Endometrial microvascular endothelial cells (primary cell): ENCODE measurements around the gene CORO6. TPM values are rescaled to one million over a fixed set of nuclear protein-coding genes. Genes with fewer than 3 reads are reported as not detected.

Source experiments
- in situ Hi-C: cut with HindIII; loops from 2 replicates; pipeline ENCODE4 v1.10.0; 2017; ENCODE audit warnings: low sequenced_read_pairs, low pct_unique_long_range_greater_than_20kb; ENCODE audit errors: inconsistent ontology term
- total RNA-seq: library from RNA; depleted of rRNA; stranded (reverse); fragments of >200 nt; gene quantifications from one replicate; pipeline ENCODE4 v1.2.3, GENCODE V29; 2015; ENCODE audit errors: inconsistent ontology term

CORO6 gene
- total RNA-seq, 1 donor from 2014 or later: 1.3 TPM

- in situ Hi-C loops: no loop called here
These were observed 7.0 kb downstream of the CORO6 start for GRCh38 chr17:29615492-29616299.

- in situ Hi-C loops: no loop called here
These were observed 7.7 kb downstream of the CORO6 start for GRCh38 chr17:29615048-29615385.

- in situ Hi-C loops: no loop called here
These were observed 8.2 kb downstream of the CORO6 start for GRCh38 chr17:29614349-29615047.

GRCh38 chr17:29613856-29614255, 8.9 kb downstream of the CORO6 start:
- in situ Hi-C loops: no loop called here

- in situ Hi-C loops: no loop called here
These were observed 9.3 kb downstream of the CORO6 start for GRCh38 chr17:29613352-29613837.

GRCh38 chr17:29612404-29613280, 10.1 kb downstream of the CORO6 start:
- in situ Hi-C loops: no loop called here

- in situ Hi-C loops: no loop called here
These were observed 10.7 kb downstream of the CORO6 start for GRCh38 chr17:29612094-29612403.

- in situ Hi-C loops: no loop called here
These were observed 11.2 kb downstream of the CORO6 start for GRCh38 chr17:29611351-29612093.

- in situ Hi-C loops: no loop called here
These were observed 12.3 kb downstream of the CORO6 start for GRCh38 chr17:29610395-29610794.

- in situ Hi-C loops: no loop called here
These were observed 13.7 kb downstream of the CORO6 start for GRCh38 chr17:29608986-29609385.

GRCh38 chr17:29607557-29608195, 15.0 kb downstream of the CORO6 start:
- in situ Hi-C loops: no loop called here

GRCh38 chr17:29603109-29603674, 19.5 kb downstream of the CORO6 start:
- in situ Hi-C loops: no loop called here

- in situ Hi-C loops: no loop called here
These were observed 25.1 kb downstream of the CORO6 start for GRCh38 chr17:29597361-29598172.

- in situ Hi-C loops: no loop called here
These were observed 25.9 kb downstream of the CORO6 start for GRCh38 chr17:29596811-29597210.

GRCh38 chr17:29595943-29596774, 26.6 kb downstream of the CORO6 start:
- in situ Hi-C loops: no loop called here

GRCh38 chr17:29595107-29595942, 27.4 kb downstream of the CORO6 start:
- in situ Hi-C loops: no loop called here
